OCI-LY7 (cell line): ENCODE results near the gene VOPP1. TPM values are rescaled to one million over a fixed set of nuclear protein-coding genes. Genes with fewer than 3 reads are reported as not detected.

Experiments used
- BruUV-seq: library from RNA; stranded (reverse); fragments of 400-500 nt; replicated peaks from 2 replicates; lab custom pipeline; 2021; lab: Mats Ljungman, UMichigan
- CTCF ChIA-PET: fragments of 300-600 bp; sonication (Branson Sonifier 250); formaldehyde crosslinking; loops from one replicate; lab custom pipeline; 2022; ENCODE audit warnings: antibody characterized with exemption; ENCODE audit not compliant: unreplicated experiment; lab: Charles Lee
- POLR2A ChIA-PET: fragments of 300-600 bp; sonication (Branson Sonifier 250); formaldehyde crosslinking; loops from one replicate; lab custom pipeline; 2022; ENCODE audit warnings: antibody characterized with exemption; lab: Charles Lee
- DNase-seq: peaks from one replicate; pipeline ENCODE4 v3.0.0-alpha.2; 2015; ENCODE audit warnings: low spot score
- H2AFZ ChIP-seq: fragments of 200-600 bp; sonication (generic), shearing (Covaris generic); 2 replicates; pipeline ENCODE4 v1.6.1; 2014; ENCODE audit warnings: mild to moderate bottlenecking, antibody characterized with exemption, low read length, moderate library complexity
- H3K27ac ChIP-seq: fragments of 200-600 bp; sonication (generic); 2 replicates; pipeline ENCODE4 v1.5.1; 2014; ENCODE audit warnings: mixed run types, low read depth, mild to moderate bottlenecking, moderate library complexity, low read length, inconsistent platforms; ENCODE audit not compliant: poor library complexity, severe bottlenecking
- H3K36me3 ChIP-seq: fragments of 200-600 bp; sonication (generic); 2 replicates; pipeline ENCODE4 v1.6.1; 2014; ENCODE audit warnings: mild to moderate bottlenecking, antibody characterized with exemption, low read length, moderate library complexity, mixed read lengths; ENCODE audit not compliant: insufficient read depth
- H3K4me1 ChIP-seq: fragments of 200-600 bp; sonication (generic); 2 replicates; pipeline ENCODE4 v1.5.1; 2014; ENCODE audit warnings: mild to moderate bottlenecking, low read length; ENCODE audit not compliant: insufficient read depth, poor library complexity, severe bottlenecking
- H3K4me2 ChIP-seq: fragments of 200-600 bp; sonication (generic); 2 replicates; pipeline ENCODE4 v1.6.1; 2014; ENCODE audit warnings: mild to moderate bottlenecking, low read length
- H3K4me3 ChIP-seq: fragments of 200-600 bp; sonication (generic); 2 replicates; pipeline ENCODE4 v1.5.1; 2014; ENCODE audit warnings: mild to moderate bottlenecking, low read depth, low read length; ENCODE audit not compliant: poor library complexity, severe bottlenecking
- H3K79me2 ChIP-seq: fragments of 200-600 bp; sonication (generic); 2 replicates; pipeline ENCODE4 v1.6.1; 2016; ENCODE audit warnings: low read depth, mild to moderate bottlenecking, low read length, moderate library complexity, mixed read lengths; ENCODE audit not compliant: insufficient read depth
- H3K9me2 ChIP-seq: fragments of 200-600 bp; sonication (generic); 2 replicates; pipeline ENCODE4 v1.6.1; 2016; ENCODE audit warnings: mild to moderate bottlenecking, low read length, mixed read lengths; ENCODE audit not compliant: insufficient read depth
- H3K9me3 ChIP-seq: fragments of 200-600 bp; sonication (generic); 2 replicates; pipeline ENCODE4 v1.6.1; 2014; ENCODE audit warnings: mild to moderate bottlenecking, mixed run types, low read length, mixed read lengths
- H4K20me1 ChIP-seq: fragments of 200-600 bp; sonication (generic); 2 replicates; pipeline ENCODE4 v1.6.1; 2014; ENCODE audit warnings: mild to moderate bottlenecking, antibody characterized with exemption, low read length, moderate library complexity, mixed read lengths; ENCODE audit not compliant: insufficient read depth
- CTCF ChIP-seq: fragments of 200-600 bp; sonication (generic); conservative IDR thresholded peaks from 2 replicates; pipeline ENCODE4 v1.5.1; 2014; ENCODE audit warnings: mild to moderate bottlenecking, antibody characterized with exemption, low read length, moderate library complexity, mixed read lengths
- EZH2phosphoT487 ChIP-seq: fragments of 200-600 bp; sonication (generic); IDR thresholded peaks from 2 replicates; pipeline ENCODE4 v1.6.1; 2018; ENCODE audit warnings: low read depth, borderline replicate concordance, mild to moderate bottlenecking, mixed run types, antibody characterized with exemption, low read length, moderate library complexity, mixed read lengths
- intact Hi-C: fragments of 100-400 bp; cut with micrococcal nuclease; formaldehyde crosslinking; loops from one replicate; pipeline ENCODE4 v1.10.0; 2022; ENCODE audit not compliant: unreplicated experiment
- total RNA-seq, 2 experiments: library from RNA; depleted of rRNA in 1 of 2; stranded (reverse); fragments of >200 nt in 1 of 2; shearing (Covaris generic) in 1 of 2; gene quantifications; 2 replicates each; pipeline ENCODE4 v1.2.3, GENCODE V29; 2014 to 2022

The VOPP1 gene
- total RNA-seq, 2 experiments from 2014 or later = 68.8 to 72.1 TPM

GRCh38 chr7:55550841-55551537, 21.3 kb downstream of the VOPP1 start:
- H3K4me3 ChIP-seq = no peak overlapping the region
- H3K36me3 ChIP-seq = peaks cover 35% of the 10 kb centered on the region
- H3K79me2 ChIP-seq = peaks cover 95% of the 10 kb centered on the region
- no peak for TF ChIP-seq EZH2phosphoT487
- no peak for TF ChIP-seq CTCF
- H4K20me1 ChIP-seq = peaks cover 43% of the 10 kb centered on the region
- no TSS peak for BruUV-seq
- no peak for DNase-seq
- peaks cover 74% of the 10 kb centered on the region for H3K4me1 ChIP-seq
- peak overlapping the region; percentile 81; the same call in 1 of the 2 replicates for H3K4me2 ChIP-seq
- no peaks in the 10 kb centered on the region for H3K9me2 ChIP-seq
- H3K9me3 ChIP-seq = no peaks in the 10 kb centered on the region
- no peak overlapping the region for H2AFZ ChIP-seq
- intact Hi-C loops = loop anchor here (1.0 kb wide), 1 partner anchor 19 kb away; no protein-coding TSS in a partner anchor
- CTCF ChIA-PET = no interaction called here
- POLR2A ChIA-PET = no interaction called here
- no peak overlapping the region for H3K27ac ChIP-seq

- ChIA-PET CTCF (interaction anchor here (1.0 kb wide), 1 partner anchor 21 kb away, joined by 3 read pairs; no protein-coding TSS in a partner anchor), POLR2A (interaction anchor here (0.6 to 1.5 kb wide), 4 partner anchors 8 to 480 kb away, joined by 3 to 7 read pairs (median 4); partner anchors contain the start of gene VOPP1)
- intact Hi-C loops = loop anchor here (1.0 kb wide), 1 partner anchor 20 kb away; no protein-coding TSS in a partner anchor
- H3K4me2 ChIP-seq = peak overlapping the region; percentile 81
- no peak overlapping the region for H2AFZ ChIP-seq
- peaks cover 26% of the 10 kb centered on the region for H3K36me3 ChIP-seq
- TF ChIP-seq EZH2phosphoT487 = no peak
- peak; percentile 97 for TF ChIP-seq CTCF
- no peaks in the 10 kb centered on the region for H3K9me3 ChIP-seq
- peaks cover 36% of the 10 kb centered on the region for H4K20me1 ChIP-seq
- peak overlapping the region; percentile 54 for H3K27ac ChIP-seq
- peaks cover 95% of the 10 kb centered on the region for H3K79me2 ChIP-seq
- BruUV-seq = no TSS peak
- no peaks in the 10 kb centered on the region for H3K9me2 ChIP-seq
- peak overlapping the region; percentile 45 for H3K4me3 ChIP-seq
- DNase-seq = peak; percentile 68
- peaks cover 66% of the 10 kb centered on the region for H3K4me1 ChIP-seq
These were observed 22.2 kb downstream of the VOPP1 start for GRCh38 chr7:55550010-55550663.
